Smooth muscle cell (in vitro differentiated cells): ENCODE results near the gene FXYD6. TPM values are rescaled to one million over a fixed set of nuclear protein-coding genes. Genes with fewer than 3 reads are reported as not detected.
A peak's percentile ranks its signal among the peaks of the same experiment; 100 is the strongest.

ENCODE experiments used
- DNase-seq: peaks from one replicate; lab custom pipeline; 2025; ENCODE audit not compliant: unreplicated experiment; lab: John Stamatoyannopoulos, UW
- H2AFZ ChIP-seq: fragments of 200-600 bp; sonication (generic); 2 replicates; pipeline ENCODE4 v1.6.0; 2016; ENCODE audit warnings: antibody characterized with exemption, low read depth, mild to moderate bottlenecking
- H3F3A ChIP-seq: fragments of 200-600 bp; sonication (generic); 2 replicates; pipeline ENCODE4 v1.6.0; 2017; ENCODE audit warnings: antibody characterized with exemption, low read depth
- H3K27ac ChIP-seq: fragments of 200-600 bp; sonication (generic); 2 replicates; pipeline ENCODE4 v1.5.1; 2016; ENCODE audit warnings: low read depth, mild to moderate bottlenecking
- H3K27me3 ChIP-seq: fragments of 200-600 bp; sonication (generic); 2 replicates; pipeline ENCODE4 v1.6.1; 2016; ENCODE audit warnings: low read depth, mild to moderate bottlenecking
- H3K36me3 ChIP-seq: fragments of 200-600 bp; sonication (generic); 2 replicates; pipeline ENCODE4 v1.5.1; 2016; ENCODE audit warnings: low read depth
- H3K4me1 ChIP-seq: fragments of 200-600 bp; sonication (generic); 2 replicates; pipeline ENCODE4 v1.5.1; 2016; ENCODE audit warnings: low read depth
- H3K4me2 ChIP-seq: fragments of 200-600 bp; sonication (generic); 2 replicates; pipeline ENCODE4 v1.6.0; 2016; ENCODE audit warnings: mild to moderate bottlenecking
- H3K4me3 ChIP-seq: fragments of 200-600 bp; sonication (generic); 2 replicates; pipeline ENCODE4 v1.5.1; 2016; ENCODE audit warnings: mild to moderate bottlenecking
- H3K79me2 ChIP-seq: fragments of 200-600 bp; sonication (generic); 2 replicates; pipeline ENCODE4 v1.6.0; 2016; ENCODE audit warnings: low read depth, mild to moderate bottlenecking
- H3K9ac ChIP-seq: fragments of 200-600 bp; sonication (generic); 2 replicates; pipeline ENCODE4 v1.6.0; 2016; ENCODE audit warnings: low read depth
- H3K9me3 ChIP-seq: fragments of 200-600 bp; sonication (generic); replicated peaks from 2 replicates; pipeline ENCODE4 v1.5.1; 2016; ENCODE audit warnings: low read depth
- H4K20me1 ChIP-seq: fragments of 200-600 bp; sonication (generic); 2 replicates; pipeline ENCODE4 v1.6.0; 2016; ENCODE audit warnings: low read depth
- CTCF ChIP-seq: fragments of 200-600 bp; sonication (generic); IDR thresholded peaks from 2 replicates; pipeline ENCODE4 v1.5.1; 2017; ENCODE audit warnings: borderline replicate concordance, mild to moderate bottlenecking, antibody characterized with exemption; ENCODE audit not compliant: insufficient read depth, poor library complexity, severe bottlenecking
- WGBS: methylation state at CpG from one replicate; pipeline ENCODE4 v1.1.7; 2016; ENCODE audit warnings: low lambda C conversion rate; 5-methylcytosine and 5-hydroxymethylcytosine counted together
- polyA plus RNA-seq: library from polyadenylated mRNA; unstranded; fragments of >200 nt; fragmentation: Nextera tagmentation; extraction: Ambion mirVana; gene quantifications from 2 replicates; pipeline ENCODE4 v1.2.1, GENCODE V29; 2016
- total RNA-seq: library from RNA; depleted of rRNA; stranded (reverse); fragments of >200 nt; gene quantifications from 2 replicates; pipeline ENCODE4 v1.2.3, GENCODE V29; 2014

FXYD6 gene
- total and polyA plus RNA-seq, 2 experiments from 2014 or later, result 27.7 to 84.5 TPM

- peak overlapping the region; percentile 35 for H3K27ac ChIP-seq
- WGBS, result 66% methylated on average over 9 of the region's 9 CpGs
- no peak overlapping the region for H3K4me2 ChIP-seq
Observed at GRCh38 chr11:117818041-117818873, 58.2 kb downstream of the FXYD6 start.

GRCh38 chr11:117817368-117818040 lies 59.0 kb downstream of the FXYD6 start:
- Histone ChIP-seq H3K4me1 (peaks cover 28% of the 10 kb centered on the region), H3K9ac (no peak overlapping the region), H3K36me3 (no peaks in the 10 kb centered on the region), H3K4me3 (peak overlapping the region; percentile 23), H3K4me2 (peak overlapping the region; percentile 82), H3K27ac (peak overlapping the region; percentile 35), H3K79me2 (no peaks in the 10 kb centered on the region), H2AFZ (peak overlapping the region; percentile 72), H4K20me1 (no peaks in the 10 kb centered on the region), H3F3A (peaks cover 9% of the 10 kb centered on the region), H3K27me3 (no peaks in the 10 kb centered on the region), H3K9me3 (no peaks in the 10 kb centered on the region)
- peak; percentile 100 for TF ChIP-seq CTCF
- 10% methylated on average over 19 of the region's 19 CpGs for WGBS
- DNase-seq, result peak; percentile 85

More at GRCh38 chr11:117818041-117818873, 58.2 kb downstream of the FXYD6 start:
- Histone ChIP-seq H3K4me3 (no peak overlapping the region), H3K36me3 (no peaks in the 10 kb centered on the region), H3K9me3 (no peaks in the 10 kb centered on the region), H3K4me1 (peaks cover 28% of the 10 kb centered on the region), H3K27me3 (no peaks in the 10 kb centered on the region), H4K20me1 (no peaks in the 10 kb centered on the region), H2AFZ (no peak overlapping the region), H3K79me2 (no peaks in the 10 kb centered on the region), H3F3A (peaks cover 9% of the 10 kb centered on the region), H3K9ac (no peak overlapping the region)
- no peak for TF ChIP-seq CTCF
- no peak for DNase-seq

DNA sequence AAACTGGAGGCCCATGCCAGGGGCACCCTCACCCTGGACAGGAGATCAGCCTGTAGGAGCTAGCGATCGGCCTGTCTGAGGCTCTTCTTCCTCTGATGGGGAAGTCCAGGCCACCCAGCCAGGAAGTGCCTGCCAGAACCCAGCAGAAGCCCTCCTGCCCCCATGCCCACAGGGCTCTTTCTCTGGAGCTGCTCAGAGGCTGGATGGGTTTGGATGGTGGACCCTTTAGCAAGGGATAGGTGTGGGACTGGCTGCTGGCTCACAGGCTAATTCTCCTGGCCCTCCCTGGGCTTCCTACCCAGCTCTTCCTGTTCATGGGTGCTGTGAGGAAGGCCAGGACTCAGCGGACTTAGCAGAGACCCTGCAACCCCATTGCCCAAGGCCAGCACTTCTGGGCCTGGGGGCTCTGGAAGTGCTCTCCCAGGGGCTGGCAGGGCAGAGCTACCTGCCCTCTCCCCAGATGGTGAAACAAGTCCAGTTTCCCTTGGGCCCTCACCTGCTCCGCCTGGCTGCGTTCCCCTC lies 59.6 kb downstream of the FXYD6 start:
- no peak for TF ChIP-seq CTCF
- Histone ChIP-seq H4K20me1 (no peaks in the 10 kb centered on the region), H3K4me3 (no peak overlapping the region), H3K9ac (no peak overlapping the region), H3K27ac (peak overlapping the region; percentile 61), H2AFZ (no peak overlapping the region), H3F3A (peaks cover 9% of the 10 kb centered on the region), H3K9me3 (no peaks in the 10 kb centered on the region), H3K79me2 (no peaks in the 10 kb centered on the region), H3K36me3 (no peaks in the 10 kb centered on the region), H3K4me2 (peak overlapping the region; percentile 82), H3K4me1 (peaks cover 28% of the 10 kb centered on the region), H3K27me3 (no peaks in the 10 kb centered on the region)
- no peak for DNase-seq
- 66% methylated on average over 5 of the region's 5 CpGs for WGBS
